ENCODE measurements around the gene COBLL1.
"Not testable (repeated sequence)": the region's sequence is repeated elsewhere in the genome, so short reads cannot be mapped to it uniquely, and the experiment has no call there.

GRCh38 chr2:164866381-164866780 is 24.8 kb upstream of the COBLL1 start:
- TF ChIP-seq CTCF, POLR2A (IDR thresholded peaks at IDR 0.05): not testable (repeated sequence)

Measured in right lobe of liver (tissue), 4 donors.